Adrenal gland (tissue), 12 donors: ENCODE measurements around the gene FOXN3. TPM values are rescaled to one million over a fixed set of nuclear protein-coding genes. Genes with fewer than 3 reads are reported as not detected.

Source experiments
- DNase-seq, 7 donors: peaks; one replicate each; pipeline ENCODE4 v3.0.0-alpha.2; 2019 to 2020
- H3K27ac ChIP-seq, 5 donors: fragments of 200-600 bp; sonication (generic) in 4 of 5; 1 replicate in 3 of 5; 2 replicates in 2 of 5; pipeline versions ENCODE4 v1.5.1 to v1.8.0; 2016 to 2020; ENCODE audit warnings: mild to moderate bottlenecking in 1 of 5
- H3K27me3 ChIP-seq: fragments of 200-600 bp; 2 replicates; pipeline ENCODE4 v1.8.0; 2021
- H3K36me3 ChIP-seq, 2 donors: fragments of 200-600 bp; replicated peaks in 1 of 2; 1 replicate in 1 of 2; 2 replicates in 1 of 2; pipeline versions ENCODE4 v1.5.1 to v1.8.0; 2018 to 2022
- H3K4me1 ChIP-seq, 2 donors: fragments of 200-600 bp; replicated peaks in 1 of 2; 1 replicate in 1 of 2; 2 replicates in 1 of 2; pipeline versions ENCODE4 v1.5.1 to v1.8.0; 2018 to 2021
- H3K4me3 ChIP-seq, 4 donors: fragments of 200-600 bp; sonication (generic) in 3 of 4; one replicate each; pipeline ENCODE4 v1.5.1; 2016 to 2018
- H3K9me3 ChIP-seq, 3 donors: fragments of 200-600 bp; sonication (generic) in 1 of 3; replicated peaks in 1 of 3; 1 replicate in 2 of 3; 2 replicates in 1 of 3; pipeline versions ENCODE4 v1.5.1 to v1.8.0; 2016 to 2021
- CTCF ChIP-seq, 6 experiments: fragments of 450-650 bp in 4 of 6; fragments of 200-600 bp in 2 of 6; sonication (generic) in 1 of 6; IDR thresholded peaks; 1 replicate in 5 of 6; 2 replicates in 1 of 6; pipeline versions ENCODE4 v1.5.1 to v1.8.0; 2016 to 2021; ENCODE audit warnings: antibody characterized with exemption in 6 of 6, mild to moderate bottlenecking in 2 of 6, moderate library complexity in 1 of 6
- POLR2A ChIP-seq, 2 donors: fragments of 450-650 bp; IDR thresholded peaks; one replicate each; pipeline ENCODE4 v1.6.1; 2017; ENCODE audit warnings: antibody characterized with exemption in 2 of 2, mild to moderate bottlenecking in 2 of 2, moderate library complexity in 1 of 2
- WGBS, 4 donors: extraction: QIAGEN DNeasy Blood & Tissue Kit in 2 of 4; methylation state at CpG; one replicate each; pipeline versions ENCODE4 v1.1.5 to v1.1.7; 2013 to 2017; 5-methylcytosine and 5-hydroxymethylcytosine counted together
- intact Hi-C, 2 donors: fragments of 100-400 bp; cut with DNase I; formaldehyde crosslinking; loops; one replicate each; pipeline versions ENCODE4 v1.14.1 to v1.15.0; 2022 to 2023
- polyA plus RNA-seq, 3 donors: library from polyadenylated mRNA; stranded (reverse); fragments of 200-250 nt in 2 of 3; fragments of 350-450 nt in 1 of 3; fragmentation: Illumina TruSeq in 1 of 3; extraction: RNeasy Lipid Tissue Mini Kit (QIAGEN cat#74804) in 1 of 3; gene quantifications; one replicate each; pipeline ENCODE4 v1.2.3, GENCODE V29; 2013 to 2014
- total RNA-seq, 9 donors: library from RNA; depleted of rRNA in 4 of 9; stranded (reverse); fragments of >200 nt in 4 of 9; fragments of 120-200 nt in 1 of 9; fragmentation: NEBNext Ultra II Directional in 1 of 9; extraction: Animal tissue kit (Norgen Biotek cat#: 25700) in 1 of 9; gene quantifications; one replicate each; pipeline versions ENCODE4 v1.1.0 to v1.2.4, GENCODE V29; 2013 to 2023
- donor health status: healthy with polysubstance abuse.
- donor health status: Bipolar disorder and iron deficiency.
- donor health status: DM: yes; HTN: yes; CAD: no.
- donor health status: DM: no; HTN: no; CAD: no.
- donor health status: DM: no; HTN: no; CAD: no.
- donor health status: DM: yes; HTN: yes; CAD: no.

Gene FOXN3
- total and polyA plus RNA-seq, 12 donors: 10.7 to 131 (median 96.8) TPM

GRCh38 chr14:89424241-89424640 lies 7.2 kb upstream of the FOXN3 start:
- Histone ChIP-seq H3K36me3 (no peaks in the 10 kb centered on the region), H3K27me3 (no peaks in the 10 kb centered on the region), H3K4me1 (peaks cover 3 to 12% of the 10 kb centered on the region in 2 donors), H3K27ac (no peak overlapping the region), H3K9me3 (no peaks in the 10 kb centered on the region), H3K4me3 (no peak overlapping the region)
- no peak for DNase-seq
- intact Hi-C loops: loop anchor here (5.0 to 10.0 kb wide), 5 partner anchors 191 to 491 kb away; no protein-coding TSS in a partner anchor
- TF ChIP-seq CTCF (IDR thresholded peaks at IDR 0.05) (no peak), POLR2A (IDR thresholded peaks at IDR 0.05) (no peak)
- 86 to 93% (median 93%) methylated on average over 6 of the region's 6 CpGs for WGBS, 4 donors

GRCh38 chr14:89422952-89423345 lies 5.9 kb upstream of the FOXN3 start:
- H3K4me1 ChIP-seq: peaks cover 0 to 14% of the 10 kb centered on the region in 2 donors
- no peak for DNase-seq
- H3K36me3 ChIP-seq: no peaks in the 10 kb centered on the region
- WGBS, 4 donors: 67 to 88% (median 70%) methylated on average over 5 of the region's 5 CpGs
- H3K27ac ChIP-seq: no peak overlapping the region
- no peak overlapping the region for H3K4me3 ChIP-seq
- no peaks in the 10 kb centered on the region for H3K27me3 ChIP-seq
- TF ChIP-seq CTCF (IDR thresholded peaks at IDR 0.05): no peak
- no peak for TF ChIP-seq POLR2A (IDR thresholded peaks at IDR 0.05)
- intact Hi-C loops: loop anchor here (5.0 to 10.0 kb wide), 5 partner anchors 192 to 492 kb away; no protein-coding TSS in a partner anchor
- no peaks in the 10 kb centered on the region for H3K9me3 ChIP-seq

- Histone ChIP-seq H3K27me3 (no peaks in the 10 kb centered on the region), H3K27ac (no peak overlapping the region), H3K36me3 (no peaks in the 10 kb centered on the region), H3K4me1 (peaks cover 0 to 15% of the 10 kb centered on the region in 2 donors), H3K9me3 (no peaks in the 10 kb centered on the region), H3K4me3 (no peak overlapping the region)
- intact Hi-C loops: loop anchor here (5.0 to 10.0 kb wide), 5 partner anchors 192 to 492 kb away; no protein-coding TSS in a partner anchor
- no peak for DNase-seq
- 63 to 66% (median 64%) methylated on average over 10 to 11 of the region's 11 CpGs for WGBS, 4 donors
- TF ChIP-seq POLR2A (IDR thresholded peaks at IDR 0.05) (no peak), CTCF (IDR thresholded peaks at IDR 0.05) (no peak)
These were observed 5.3 kb upstream of the FOXN3 start for GRCh38 chr14:89422181-89422951.

- 58 to 75% (median 70%) methylated on average over 3 of the region's 3 CpGs for whole genome bisulfite sequencing, 4 donors
- H3K9me3 ChIP-seq: no peaks in the 10 kb centered on the region
- no peak for DNase-seq
- H3K27ac ChIP-seq: no peak overlapping the region
- intact Hi-C loops: loop anchor here (5.0 to 10.0 kb wide), 5 partner anchors 194 to 494 kb away; no protein-coding TSS in a partner anchor
- no peaks in the 10 kb centered on the region for H3K27me3 ChIP-seq
- H3K4me3 ChIP-seq: no peak overlapping the region
- H3K4me1 ChIP-seq: peaks cover 0 to 15% of the 10 kb centered on the region in 2 donors
- TF ChIP-seq POLR2A (IDR thresholded peaks at IDR 0.05) (no peak), CTCF (IDR thresholded peaks at IDR 0.05) (no peak)
- no peaks in the 10 kb centered on the region for H3K36me3 ChIP-seq
These were observed 3.5 kb upstream of the FOXN3 start for GRCh38 chr14:89420502-89420901.
